Renal pelvis (tissue), 4 donors: Measurements from ENCODE around the gene CLPSL2. TPM values are rescaled to one million over a fixed set of nuclear protein-coding genes. Genes with fewer than 3 reads are reported as not detected.

Experiments used
- DNase-seq: peaks from one replicate; pipeline ENCODE4 v3.0.0-alpha.2; 2013
- polyA plus RNA-seq, 3 donors: library from polyadenylated mRNA; unstranded; fragments of 120-200 nt; gene quantifications; one replicate each; pipeline ENCODE4 v1.2.1, GENCODE V29; 2013; ENCODE audit not compliant: insufficient read length in 3 of 3

Gene CLPSL2
- polyA plus RNA-seq, 3 donors, result 0.23 TPM; not detected in 2

GRCh38 chr6:35786810-35787209 lies 10.4 kb downstream of the CLPSL2 start:
- DNase-seq, result no peak

GRCh38 chr6:35787266-35788218 lies 11.1 kb downstream of the CLPSL2 start:
- DNase-seq, result no peak

- no peak for DNase-seq
Observed at GRCh38 chr6:35788423-35788982, 12.1 kb downstream of the CLPSL2 start.

- DNase-seq, result no peak
Observed at GRCh38 chr6:35790683-35791082, 14.3 kb downstream of the CLPSL2 start.

- no peak for DNase-seq
Observed at GRCh38 chr6:35794536-35795452, 18.4 kb downstream of the CLPSL2 start.

- DNase-seq, result no peak
Observed at GRCh38 chr6:35795453-35796071, 19.2 kb downstream of the CLPSL2 start.

GRCh38 chr6:35796236-35796635 lies 19.8 kb downstream of the CLPSL2 start:
- no peak for DNase-seq

GRCh38 chr6:35797837-35798526 lies 21.6 kb downstream of the CLPSL2 start:
- DNase-seq, result no peak

GRCh38 chr6:35798706-35799105 lies 22.3 kb downstream of the CLPSL2 start:
- DNase-seq, result no peak

- DNase-seq, result no peak
Observed at GRCh38 chr6:35801148-35801547, 24.8 kb downstream of the CLPSL2 start.

GRCh38 chr6:35804996-35805736 lies 28.8 kb downstream of the CLPSL2 start, which contains the start of gene LHFPL5:
Gene LHFPL5 (plus strand): TSS chr6:35805352. CDS start chr6:35805671, 319 bp downstream.
- peak; percentile 69 for DNase-seq

GRCh38 chr6:35808688-35809087 lies 32.3 kb downstream of the CLPSL2 start:
- no peak for DNase-seq

GRCh38 chr6:35809809-35810208 lies 33.4 kb downstream of the CLPSL2 start:
- no peak for DNase-seq

- no peak for DNase-seq
Observed at GRCh38 chr6:35810971-35811698, 34.7 kb downstream of the CLPSL2 start.

GRCh38 chr6:35811699-35811995 lies 35.2 kb downstream of the CLPSL2 start:
- no peak for DNase-seq

GRCh38 chr6:35817515-35817914 lies 41.1 kb downstream of the CLPSL2 start:
- no peak for DNase-seq

- no peak for DNase-seq
Observed at GRCh38 chr6:35823601-35824000, 47.2 kb downstream of the CLPSL2 start.

GRCh38 chr6:35824552-35825192 lies 48.3 kb downstream of the CLPSL2 start:
- DNase-seq, result no peak
